H7 (cell line): ENCODE measurements around the gene NIPAL3. TPM values are rescaled to one million over a fixed set of nuclear protein-coding genes. Genes with fewer than 3 reads are reported as not detected.
"Not testable (repeated sequence)": the region's sequence is repeated elsewhere in the genome, so short reads cannot be mapped to it uniquely, and the experiment has no call there.

ENCODE experiments used
- DNase-seq: peaks from one replicate; pipeline ENCODE4 v3.0.0; 2012
- H3K27me3 ChIP-seq: 2 replicates; pipeline ENCODE4 v1.6.0; 2011; ENCODE audit warnings: mild to moderate bottlenecking, low read length; ENCODE audit not compliant: control insufficient read depth, insufficient read depth
- H3K36me3 ChIP-seq: replicated peaks from 2 replicates; pipeline ENCODE4 v1.5.1; 2011; ENCODE audit warnings: low read length; ENCODE audit not compliant: control insufficient read depth, insufficient read depth
- H3K4me3 ChIP-seq: 2 replicates; pipeline ENCODE4 v1.5.1; 2011; ENCODE audit warnings: low read depth, mild to moderate bottlenecking, control low read depth, low read length, moderate library complexity; ENCODE audit not compliant: insufficient read depth
- total RNA-seq: library from RNA; depleted of rRNA; stranded (reverse); fragments of >200 nt; shearing (Covaris generic); gene quantifications from 2 replicates; pipeline ENCODE4 v1.2.3, GENCODE V29; 2014

The NIPAL3 gene
- total RNA-seq, 1 experiment from 2014 or later: 8.9 TPM

DNA sequence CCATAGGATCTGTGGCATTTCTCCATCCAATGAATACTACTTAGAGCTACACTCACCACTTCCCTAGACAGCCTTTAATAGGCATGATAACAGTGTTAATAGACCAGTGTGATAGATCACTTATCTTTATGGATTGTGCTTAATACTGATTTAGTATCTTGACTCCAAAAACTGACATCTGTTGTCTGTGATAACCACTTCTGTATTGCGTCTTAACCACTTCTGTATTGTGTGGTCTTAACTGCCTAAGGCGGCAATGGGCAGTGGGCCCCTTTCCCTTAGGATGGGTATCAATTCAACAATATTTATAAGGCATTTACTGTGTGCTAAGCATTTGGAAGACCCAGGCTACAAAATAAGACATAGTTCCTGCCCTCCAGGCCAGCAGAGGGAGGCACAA is 55.0 kb downstream of the NIPAL3 start:
- DNase-seq: no peak

GRCh38 chr1:24472527-24473251 is 57.1 kb downstream of the NIPAL3 start:
- Histone ChIP-seq H3K36me3 (no peaks in the 10 kb centered on the region), H3K27me3 (no peaks in the 10 kb centered on the region), H3K4me3 (no peak overlapping the region)
- DNase-seq: no peak

More for the DNA sequence above, 55.0 kb downstream of the NIPAL3 start:
- no peak overlapping the region for H3K4me3 ChIP-seq
- no peaks in the 10 kb centered on the region for H3K27me3 ChIP-seq
- no peaks in the 10 kb centered on the region for H3K36me3 ChIP-seq

GRCh38 chr1:24474193-24474592 is 58.6 kb downstream of the NIPAL3 start:
- Histone ChIP-seq H3K27me3 (no peaks in the 10 kb centered on the region), H3K4me3 (no peak overlapping the region), H3K36me3 (no peaks in the 10 kb centered on the region)
- no peak for DNase-seq

- DNase-seq: no peak
- H3K27me3 ChIP-seq: no peaks in the 10 kb centered on the region
- no peaks in the 10 kb centered on the region for H3K36me3 ChIP-seq
These were observed 60.1 kb downstream of the NIPAL3 start for GRCh38 chr1:24475700-24476099.

GRCh38 chr1:24476571-24476970 is 61.0 kb downstream of the NIPAL3 start:
- H3K36me3 ChIP-seq: no peaks in the 10 kb centered on the region
- no peak for DNase-seq
- no peaks in the 10 kb centered on the region for H3K27me3 ChIP-seq
- H3K4me3 ChIP-seq: no peak overlapping the region

More at GRCh38 chr1:24475700-24476099, 60.1 kb downstream of the NIPAL3 start:
- H3K4me3 ChIP-seq: no peak overlapping the region

- no peak for DNase-seq
- no peak overlapping the region for H3K4me3 ChIP-seq
- no peaks in the 10 kb centered on the region for H3K27me3 ChIP-seq
- no peaks in the 10 kb centered on the region for H3K36me3 ChIP-seq
These were observed 61.7 kb downstream of the NIPAL3 start for GRCh38 chr1:24477309-24477708.

DNA sequence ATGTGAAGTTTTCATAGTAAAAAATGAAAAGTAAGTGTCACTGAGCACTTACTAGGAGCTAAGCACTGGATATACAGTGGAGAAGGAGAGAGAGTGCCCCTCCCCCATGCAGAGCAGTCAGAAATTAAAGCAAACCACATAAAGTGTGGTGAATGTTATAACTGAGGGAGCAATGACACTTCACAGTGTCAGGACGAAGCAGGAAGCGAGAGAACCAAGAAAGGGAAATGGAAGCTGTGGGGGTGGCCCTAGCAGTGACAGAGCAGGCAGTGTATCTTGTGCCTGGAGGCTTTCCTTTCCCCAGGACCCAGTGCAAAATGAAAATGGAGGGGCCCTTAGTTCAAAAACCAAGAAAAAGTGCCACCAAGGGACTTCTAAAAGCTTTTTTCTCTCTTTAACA is 65.5 kb downstream of the NIPAL3 start:
- no peaks in the 10 kb centered on the region for H3K36me3 ChIP-seq
- no peak for DNase-seq

DNA sequence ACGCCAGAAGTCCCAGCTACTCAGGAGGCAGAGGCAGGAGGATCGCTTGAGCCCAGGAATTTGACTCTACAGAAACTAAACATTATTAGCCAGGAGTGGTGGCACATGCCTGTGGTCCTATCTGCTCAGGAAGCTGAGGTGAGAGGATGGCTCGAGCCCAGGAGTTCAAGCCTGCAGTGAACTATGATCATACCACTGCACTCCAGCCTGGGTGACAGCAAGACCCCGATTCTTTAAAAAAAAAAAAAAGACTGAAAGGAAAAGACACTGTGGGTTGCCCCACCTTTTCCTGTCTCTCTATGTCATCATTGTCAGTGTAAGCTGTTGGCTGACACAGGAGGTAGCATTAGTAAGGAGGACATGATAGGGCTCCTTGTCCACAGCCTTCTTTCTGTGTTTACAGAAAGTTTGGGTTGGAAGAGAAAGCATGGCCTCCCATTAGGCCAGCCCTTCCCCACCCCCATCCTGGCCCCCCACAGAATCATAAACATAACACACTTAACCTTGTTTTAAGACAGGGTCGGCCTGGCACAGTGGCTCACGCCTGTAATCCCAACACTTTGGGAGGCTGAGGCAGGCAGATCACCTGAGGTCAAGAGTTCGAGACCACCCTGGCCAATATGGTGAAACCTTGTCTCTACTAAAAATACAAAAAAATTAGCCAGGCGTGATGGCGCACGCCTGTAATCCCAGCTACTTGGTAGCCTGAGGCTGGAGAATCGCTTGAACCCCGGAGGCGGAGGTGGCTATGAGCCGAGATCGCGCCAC is 66.4 kb downstream of the NIPAL3 start:
- H3K27me3 ChIP-seq: no peaks in the 10 kb centered on the region
- no peak for DNase-seq
- H3K36me3 ChIP-seq: no peaks in the 10 kb centered on the region
- H3K4me3 ChIP-seq: no peak overlapping the region

More for the DNA sequence above, 65.5 kb downstream of the NIPAL3 start:
- Histone ChIP-seq H3K27me3 (no peaks in the 10 kb centered on the region), H3K4me3 (no peak overlapping the region)

DNA sequence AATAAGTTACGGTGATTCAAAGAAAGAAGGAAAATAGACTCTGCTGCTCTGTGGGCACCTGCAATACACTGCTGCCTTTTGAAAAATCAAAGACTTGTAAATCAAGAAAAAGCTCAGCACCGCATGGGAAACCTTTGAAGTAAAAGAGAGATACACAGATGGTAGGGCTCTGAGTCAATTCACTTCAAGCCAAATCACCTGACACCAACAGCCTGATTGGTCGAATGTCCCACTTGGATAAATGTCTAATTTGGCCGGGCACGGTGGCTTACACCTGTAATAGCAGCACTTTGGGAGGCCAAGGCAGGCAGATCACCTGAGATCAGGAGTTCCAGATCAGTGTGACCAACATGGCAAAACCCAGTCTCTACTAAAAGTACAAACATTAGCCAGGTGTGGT is 67.8 kb downstream of the NIPAL3 start:
- no peak for DNase-seq
- Histone ChIP-seq H3K27me3 (no peaks in the 10 kb centered on the region), H3K36me3 (no peaks in the 10 kb centered on the region), H3K4me3 (no peak overlapping the region)

GRCh38 chr1:24484199-24484598 is 68.6 kb downstream of the NIPAL3 start:
- Histone ChIP-seq H3K36me3 (no peaks in the 10 kb centered on the region), H3K27me3 (no peaks in the 10 kb centered on the region), H3K4me3 (no peak overlapping the region)
- peak; percentile 43 for DNase-seq

GRCh38 chr1:24486331-24487065 is 70.9 kb downstream of the NIPAL3 start:
- no peak overlapping the region for H3K4me3 ChIP-seq
- no peak for DNase-seq
- no peaks in the 10 kb centered on the region for H3K36me3 ChIP-seq
- H3K27me3 ChIP-seq: no peaks in the 10 kb centered on the region

- Histone ChIP-seq H3K36me3 (no peaks in the 10 kb centered on the region), H3K27me3 (no peaks in the 10 kb centered on the region), H3K4me3 (no peak overlapping the region)
- no peak for DNase-seq
These were observed 71.9 kb downstream of the NIPAL3 start for GRCh38 chr1:24487455-24487854.

- not testable (repeated sequence) for H3K27me3 ChIP-seq, H3K36me3 ChIP-seq, H3K4me3 ChIP-seq, DNase-seq
These were observed 72.6 kb downstream of the NIPAL3 start for GRCh38 chr1:24488159-24488558.

DNA sequence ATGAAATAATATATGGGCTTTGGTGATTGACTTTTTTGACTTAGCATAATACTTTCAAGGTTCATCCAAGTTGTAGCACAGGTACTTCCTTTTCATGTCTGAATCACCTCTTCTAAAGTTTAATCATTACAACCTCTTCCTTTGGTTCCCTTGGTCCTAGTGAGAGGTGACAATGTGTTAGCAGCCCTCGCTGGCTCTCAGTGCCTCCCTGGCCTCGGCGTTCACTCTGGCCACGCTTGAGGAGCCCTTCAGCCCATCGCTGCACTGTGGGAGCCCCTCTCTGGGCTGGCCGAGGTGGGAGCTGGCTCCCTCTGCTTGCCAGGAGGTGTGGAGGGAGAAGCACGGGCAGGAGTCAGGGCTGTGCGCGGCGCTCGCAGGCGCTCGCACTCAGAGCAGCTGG is 74.1 kb downstream of the NIPAL3 start:
- DNase-seq: no peak
- Histone ChIP-seq H3K27me3 (no peaks in the 10 kb centered on the region), H3K4me3 (no peak overlapping the region), H3K36me3 (no peaks in the 10 kb centered on the region)
